AG08396 (cell line): ENCODE data around the gene OCLN.
"Not testable (repeated sequence)": the region's sequence is repeated elsewhere in the genome, so short reads cannot be mapped to it uniquely, and the experiment has no call there.

Experiments used
- DNase-seq: peaks from one replicate; pipeline ENCODE4 v3.0.0; 2012; ENCODE audit warnings: low spot score, mixed read lengths

The OCLN gene

GRCh38 chr5:69491838-69492390 is 676 bp upstream of the OCLN start:
- DNase-seq, result no peak

DNA sequence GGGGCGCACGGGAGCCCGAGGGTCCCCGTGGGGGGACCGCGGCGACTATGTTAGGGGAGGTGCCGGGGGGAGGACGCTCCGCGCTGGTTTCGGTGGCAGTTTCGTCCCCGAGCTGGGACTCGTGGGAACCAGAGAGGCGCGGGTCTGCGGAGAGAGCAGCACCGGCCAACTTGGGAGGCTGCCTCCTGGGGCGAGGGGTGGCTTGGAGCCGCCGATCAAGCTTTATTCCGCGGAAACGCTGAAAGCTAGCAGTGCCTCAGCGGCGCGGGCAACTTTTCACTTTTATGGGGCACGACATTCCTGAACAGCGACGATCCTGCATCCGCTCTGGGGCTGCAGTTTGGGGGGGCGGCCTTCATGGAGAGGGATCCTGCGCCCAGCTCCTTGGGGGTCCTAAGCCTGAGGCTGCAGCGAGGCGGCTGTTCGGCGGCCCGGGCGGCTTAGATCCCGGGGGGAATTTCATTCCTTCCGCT is 369 bp downstream of the OCLN start:
- peak; percentile 52 for DNase-seq

GRCh38 chr5:69493396-69494133 is 975 bp downstream of the OCLN start:
- peak; percentile 61 for DNase-seq

- no peak for DNase-seq
Observed at GRCh38 chr5:69494452-69494851, 1.9 kb downstream of the OCLN start.

DNA sequence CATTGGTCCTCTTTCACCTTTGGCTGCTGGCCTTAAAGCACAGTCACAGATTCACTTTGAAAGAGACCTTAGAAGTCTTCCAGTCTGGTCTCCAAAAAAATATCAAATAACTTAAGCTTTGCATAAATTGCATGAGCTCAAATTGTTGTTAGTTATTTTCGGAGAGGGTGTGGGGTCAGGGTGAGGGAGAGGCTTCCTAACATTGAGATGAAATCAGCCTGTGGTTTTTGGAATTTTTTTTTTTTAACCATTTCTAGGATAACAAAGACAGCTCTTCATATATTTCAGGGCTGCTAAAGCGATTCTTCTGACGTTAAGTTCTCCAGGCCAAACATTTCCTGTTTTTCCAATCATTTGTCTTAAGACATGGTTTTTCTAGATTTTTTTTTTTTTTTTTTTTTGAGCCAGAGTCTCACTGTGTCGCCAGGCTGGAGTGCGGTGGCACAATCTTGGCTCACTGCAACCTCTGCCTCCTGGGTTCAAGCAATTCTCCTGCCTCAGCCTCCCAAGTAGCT is 4.5 kb downstream of the OCLN start:
- no peak for DNase-seq

- no peak for DNase-seq
Observed at GRCh38 chr5:69498384-69498783, 5.8 kb downstream of the OCLN start.

DNA sequence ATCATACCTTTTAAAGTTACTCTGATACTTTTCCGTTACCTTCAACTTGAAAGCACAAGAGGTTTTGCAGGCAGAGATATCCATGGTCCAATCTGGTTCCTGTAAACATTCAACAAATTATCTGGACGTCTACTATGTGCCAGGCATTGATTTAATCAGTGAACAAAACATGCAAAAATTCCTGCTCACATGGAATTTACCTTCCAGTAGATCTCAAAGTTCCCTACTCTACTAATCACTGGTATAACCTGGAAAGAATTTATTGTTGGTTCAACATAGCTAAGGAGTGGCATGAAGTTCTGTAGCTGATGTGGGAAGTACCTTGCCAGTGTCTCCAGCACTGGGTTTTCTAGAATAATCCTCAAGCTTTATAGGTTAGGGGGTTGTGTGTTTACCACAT is 9.8 kb downstream of the OCLN start:
- DNase-seq, result no peak

GRCh38 chr5:69502767-69503488 is 10.3 kb downstream of the OCLN start:
- peak; percentile 16 for DNase-seq

DNA sequence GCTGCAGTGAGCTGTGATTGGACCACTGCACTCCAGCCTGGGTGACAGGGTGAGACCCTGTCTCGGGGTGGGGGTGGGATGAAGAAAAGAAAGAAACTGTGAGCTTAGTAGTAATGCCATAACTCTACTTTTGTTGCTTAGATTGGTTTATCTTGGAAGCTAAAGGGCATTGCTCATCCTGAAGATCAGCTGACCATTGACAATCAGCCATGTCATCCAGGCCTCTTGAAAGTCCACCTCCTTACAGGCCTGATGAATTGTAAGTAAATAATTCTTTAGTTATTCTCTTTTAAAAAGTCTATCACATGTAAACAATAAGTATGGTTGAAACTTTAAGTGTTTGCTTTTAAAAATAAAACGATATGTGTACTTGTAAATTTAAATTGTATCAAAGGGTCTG is 11.4 kb downstream of the OCLN start:
- no peak for DNase-seq

DNA sequence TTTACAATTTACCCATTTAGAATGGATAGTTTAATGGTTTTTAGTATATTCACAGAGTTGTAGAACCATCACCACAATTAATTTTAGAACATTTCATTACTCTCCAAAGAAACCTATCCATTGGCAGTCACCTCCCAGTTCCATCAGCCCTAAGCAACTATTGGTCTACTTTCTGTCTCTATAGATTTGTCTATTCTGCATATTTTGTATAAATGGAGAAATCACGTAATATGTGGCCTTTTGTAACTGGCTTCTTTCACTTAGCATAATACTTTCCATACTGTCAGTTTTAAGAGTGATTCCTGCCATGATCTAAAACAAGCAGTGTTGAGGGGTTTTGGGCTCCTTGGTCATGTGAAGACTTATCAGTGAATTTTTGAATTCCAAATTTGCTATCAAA is 12.7 kb downstream of the OCLN start:
- DNase-seq, result no peak

- DNase-seq, result no peak
Observed at GRCh38 chr5:69509212-69509611, 16.6 kb downstream of the OCLN start.

DNA sequence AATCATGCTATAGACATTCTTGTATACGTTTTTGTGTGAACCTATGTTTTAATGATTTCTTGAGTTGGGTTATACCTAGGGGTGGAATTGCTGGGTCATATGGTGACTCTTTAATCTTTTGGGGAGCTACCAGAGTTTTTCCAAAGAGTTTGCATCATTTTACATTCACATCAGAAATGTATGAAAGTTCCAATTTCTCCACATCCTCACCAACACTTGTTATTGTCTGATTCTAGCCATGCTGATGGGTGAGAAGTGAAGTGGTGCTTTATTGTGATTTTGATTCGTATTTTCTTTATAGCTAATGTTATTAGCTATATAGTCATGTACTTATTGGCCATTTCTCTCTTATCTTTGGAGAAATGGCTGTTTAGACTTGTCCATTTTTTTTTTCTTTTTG is 18.1 kb downstream of the OCLN start:
- no peak for DNase-seq

- DNase-seq, result peak; percentile 45
Observed at GRCh38 chr5:69512740-69513260, 20.2 kb downstream of the OCLN start.

GRCh38 chr5:69515570-69515969 is 23.0 kb downstream of the OCLN start:
- DNase-seq, result not testable (repeated sequence)

DNA sequence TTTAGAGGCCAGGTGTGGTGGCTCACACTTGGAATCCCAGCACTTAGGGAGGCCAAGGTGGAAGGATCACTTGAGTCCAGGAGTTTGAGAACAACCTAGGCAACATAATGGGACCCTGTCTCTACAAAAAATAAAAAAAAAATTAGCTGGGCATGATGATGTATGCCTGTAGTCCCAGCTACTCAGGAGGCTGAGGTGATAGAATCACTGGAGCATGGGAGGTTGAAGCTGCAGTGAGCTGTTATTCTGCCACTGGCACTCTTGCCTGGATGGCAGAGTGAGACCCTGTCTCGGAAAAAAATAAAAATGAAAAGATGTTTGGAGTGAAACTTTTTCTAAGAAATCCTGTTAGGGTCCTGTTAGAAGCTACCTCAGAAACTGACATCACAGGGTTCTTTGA is 24.2 kb downstream of the OCLN start:
- DNase-seq, result no peak

- DNase-seq, result no peak
Observed at GRCh38 chr5:69517763-69518212, 25.2 kb downstream of the OCLN start.

DNA sequence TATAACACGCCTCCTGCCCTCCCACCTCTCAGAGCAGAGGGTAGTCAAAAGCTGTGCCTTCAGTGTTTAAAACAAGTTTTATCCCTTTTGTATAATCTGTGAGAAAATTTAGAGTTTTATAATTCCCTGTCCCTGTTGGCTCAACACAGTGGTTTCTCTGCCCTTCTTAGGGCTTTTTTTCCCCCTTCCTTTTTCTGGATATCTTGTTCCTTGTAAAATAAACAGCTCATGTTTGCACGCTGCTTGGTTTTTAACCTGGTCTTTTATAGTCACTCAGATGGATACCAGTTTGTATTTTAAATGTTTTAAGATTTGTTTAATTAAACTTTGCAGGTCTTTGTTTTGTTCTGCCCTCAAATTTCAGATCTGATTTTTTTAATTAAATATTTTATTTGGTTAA is 26.7 kb downstream of the OCLN start:
- no peak for DNase-seq

DNA sequence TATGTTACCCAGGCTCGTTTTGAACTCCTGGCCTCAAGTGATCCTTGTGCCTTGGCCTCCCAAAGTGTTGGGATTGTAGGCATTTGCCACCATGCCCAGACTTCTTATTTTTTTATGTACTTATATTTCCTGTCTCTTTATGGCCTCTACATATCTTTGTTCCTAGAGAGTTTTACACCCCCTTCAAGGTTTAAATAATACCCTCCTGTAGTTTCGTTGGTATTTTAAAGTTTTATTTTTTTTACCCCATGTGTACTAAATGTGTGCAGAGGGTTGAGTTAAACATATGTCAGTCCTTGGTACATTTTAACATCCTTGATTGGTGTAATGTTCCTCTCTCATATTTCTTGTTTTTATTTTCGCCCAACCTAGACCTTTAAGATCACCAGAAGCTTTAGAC is 29.4 kb downstream of the OCLN start:
- DNase-seq, result no peak

DNA sequence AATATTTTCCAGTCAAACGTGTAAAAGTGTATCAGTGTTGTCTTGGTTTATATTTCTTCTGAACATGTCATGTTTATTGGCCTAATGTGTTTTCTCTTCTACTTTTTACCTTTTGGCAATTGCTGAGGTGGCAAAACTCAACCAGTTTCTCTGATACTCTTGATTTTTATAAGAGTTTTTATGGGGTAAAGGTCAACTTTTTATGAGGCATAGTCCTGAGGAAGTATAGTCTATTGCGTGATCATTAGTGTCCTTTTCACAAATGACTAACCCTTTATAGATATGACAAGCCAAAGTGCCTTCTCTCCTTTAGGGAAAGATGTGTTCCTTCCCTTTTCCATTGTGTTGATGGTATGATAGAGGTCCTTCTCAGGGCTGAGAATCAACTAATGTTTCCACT is 32.9 kb downstream of the OCLN start:
- DNase-seq, result no peak

- DNase-seq, result no peak
Observed at GRCh38 chr5:69526660-69527059, 34.1 kb downstream of the OCLN start.

- no peak for DNase-seq
Observed at GRCh38 chr5:69527128-69527770, 34.7 kb downstream of the OCLN start.

DNA sequence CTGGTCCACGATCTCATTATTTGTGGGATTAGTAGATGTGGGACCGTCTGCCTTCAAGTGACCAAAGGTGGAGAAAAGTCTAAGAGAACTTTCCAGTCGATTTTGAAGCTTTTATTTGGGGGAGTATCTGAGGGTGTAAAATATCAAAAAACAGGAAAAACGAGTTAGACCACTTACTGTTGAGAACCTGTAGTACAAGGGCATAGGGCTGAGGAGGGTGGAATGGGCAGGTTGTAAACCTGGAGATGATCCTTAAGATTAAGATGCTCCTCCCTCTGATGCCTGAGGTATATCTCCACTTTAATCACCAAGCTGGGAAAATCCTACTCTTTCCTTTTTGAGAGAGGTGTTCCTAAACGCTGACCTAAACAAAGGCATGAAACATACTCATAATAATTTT is 35.4 kb downstream of the OCLN start:
- DNase-seq, result no peak
